ELR (cell line): Measurements from ENCODE around the gene ACTR5.
"Not testable (repeated sequence)": the region's sequence is repeated elsewhere in the genome, so short reads cannot be mapped to it uniquely, and the experiment has no call there.

Experiments used
- DNase-seq: peaks from one replicate; pipeline ENCODE4 v3.0.0-alpha.2; 2015; ENCODE audit warnings: low read depth

The ACTR5 gene

GRCh38 chr20:38764567-38765318 is 16.5 kb downstream of the ACTR5 start:
- peak; percentile 95 for DNase-seq

GRCh38 chr20:38766071-38766470 is 17.8 kb downstream of the ACTR5 start:
- no peak for DNase-seq

- no peak for DNase-seq
Measured at GRCh38 chr20:38769376-38770295, 21.4 kb downstream of the ACTR5 start.

GRCh38 chr20:38770546-38770945 is 22.3 kb downstream of the ACTR5 start:
- DNase-seq = no peak

- DNase-seq = no peak
Measured at GRCh38 chr20:38770970-38771369, 22.7 kb downstream of the ACTR5 start.

- DNase-seq = no peak
Measured at GRCh38 chr20:38771621-38772020, 23.4 kb downstream of the ACTR5 start.

- no peak for DNase-seq
Measured at GRCh38 chr20:38774167-38774566, 25.9 kb downstream of the ACTR5 start.

- no peak for DNase-seq
Measured at GRCh38 chr20:38776363-38776762, 28.1 kb downstream of the ACTR5 start.

GRCh38 chr20:38779247-38780097 is 31.2 kb downstream of the ACTR5 start:
- DNase-seq = no peak

- DNase-seq = no peak
Measured at GRCh38 chr20:38782275-38782674, 34.0 kb downstream of the ACTR5 start.

- no peak for DNase-seq
Measured at GRCh38 chr20:38787870-38788269, 39.6 kb downstream of the ACTR5 start.

GRCh38 chr20:38789503-38790199 is 41.4 kb downstream of the ACTR5 start:
- peak; percentile 86 for DNase-seq

- peak; percentile 75 for DNase-seq
Measured at GRCh38 chr20:38790200-38791053, 42.2 kb downstream of the ACTR5 start.

GRCh38 chr20:38791291-38791690 is 43.0 kb downstream of the ACTR5 start:
- DNase-seq = no peak

- DNase-seq = no peak
Measured at GRCh38 chr20:38791940-38792339, 43.7 kb downstream of the ACTR5 start.

GRCh38 chr20:38794057-38794456 is 45.8 kb downstream of the ACTR5 start:
- DNase-seq = not testable (repeated sequence)

GRCh38 chr20:38798266-38798665 is 50.0 kb downstream of the ACTR5 start:
- DNase-seq = no peak

- DNase-seq = no peak
Measured at GRCh38 chr20:38799203-38799602, 50.9 kb downstream of the ACTR5 start.

- DNase-seq = no peak
Measured at GRCh38 chr20:38800882-38801281, 52.6 kb downstream of the ACTR5 start.

- DNase-seq = no peak
Measured at GRCh38 chr20:38804221-38804620, 56.0 kb downstream of the ACTR5 start.
